ENCODE measurements around the gene MECR.

Gene MECR

DNA sequence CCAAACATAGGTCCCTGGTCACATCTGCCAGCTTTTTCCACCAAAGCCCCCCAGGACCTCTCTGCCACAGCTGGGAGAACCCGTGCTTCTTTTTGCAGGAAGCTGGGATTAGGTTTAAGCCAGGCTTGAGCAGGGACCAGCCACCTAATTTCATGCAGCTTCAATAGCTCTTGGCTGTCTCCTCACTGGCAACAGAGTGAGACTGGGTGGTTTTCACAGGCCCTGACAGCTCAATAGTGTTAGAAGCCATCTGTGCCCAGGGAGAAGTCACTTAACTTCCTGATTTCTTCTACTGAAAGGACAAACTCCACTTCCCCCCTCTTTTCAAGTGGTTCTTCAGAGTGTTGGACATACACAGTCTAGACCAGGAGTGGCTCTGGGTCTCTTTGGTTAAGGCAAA lies 28.7 kb downstream of the MECR start:
- no peak for DNase-seq (ENCODE audit: low spot score)

DNA sequence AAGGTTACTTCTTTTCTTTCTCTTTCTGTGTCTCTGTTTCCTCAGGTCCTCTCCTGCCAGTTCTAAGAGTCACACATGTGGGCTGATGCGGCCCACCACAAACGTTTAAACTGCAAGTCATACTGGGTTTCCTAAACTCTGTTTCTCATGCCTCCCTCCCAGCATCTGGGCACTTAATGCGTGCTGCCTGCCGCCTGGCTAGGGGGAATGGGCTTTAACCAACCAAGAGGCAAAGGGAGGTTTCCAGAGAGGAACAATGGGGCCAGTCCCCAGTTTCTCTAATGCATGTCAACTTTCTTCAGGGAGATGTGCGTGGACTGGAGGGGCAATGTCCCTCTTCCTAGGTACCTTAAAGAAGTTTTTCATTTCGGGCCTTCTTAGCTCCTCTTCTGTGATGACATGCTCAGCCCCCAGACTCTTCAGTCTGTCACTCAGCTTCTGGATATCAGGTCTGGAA lies 29.1 kb downstream of the MECR start:
- DNase-seq (ENCODE audit: low spot score) = no peak

DNA sequence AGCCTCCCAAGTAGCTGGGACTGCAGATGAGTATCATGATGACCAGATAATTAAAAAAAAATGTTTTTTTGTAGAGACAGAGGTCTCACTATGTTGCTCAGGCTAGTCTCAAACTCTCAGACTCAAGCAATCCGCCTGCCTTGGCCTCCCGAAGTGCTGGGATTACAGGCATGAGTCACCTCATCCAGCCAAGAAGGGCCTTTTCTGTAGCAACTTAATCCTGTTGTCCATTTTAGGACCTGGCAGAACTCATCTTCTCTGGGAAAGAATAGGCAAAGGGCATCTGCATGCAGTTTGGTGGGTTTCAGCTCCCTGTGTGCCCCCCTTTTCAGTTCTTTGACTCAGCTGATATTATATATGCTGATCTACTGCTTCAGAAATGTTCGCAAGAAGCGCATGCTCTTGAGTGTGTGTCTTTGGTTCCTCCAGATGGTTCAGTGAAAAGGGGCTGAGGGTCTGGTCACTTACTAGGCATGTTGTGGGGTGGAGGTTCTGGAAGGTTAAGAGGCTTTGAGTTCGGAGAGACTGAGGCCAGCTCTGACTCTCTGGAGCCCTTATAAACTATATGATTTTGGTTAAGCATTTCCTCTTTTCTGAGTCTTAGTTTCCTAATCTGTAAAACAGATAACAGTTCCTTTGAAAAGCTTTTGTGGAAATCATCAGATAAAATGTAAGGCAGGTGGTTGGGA lies 29.7 kb downstream of the MECR start:
- DNase-seq (ENCODE audit: low spot score) = no peak

DNA sequence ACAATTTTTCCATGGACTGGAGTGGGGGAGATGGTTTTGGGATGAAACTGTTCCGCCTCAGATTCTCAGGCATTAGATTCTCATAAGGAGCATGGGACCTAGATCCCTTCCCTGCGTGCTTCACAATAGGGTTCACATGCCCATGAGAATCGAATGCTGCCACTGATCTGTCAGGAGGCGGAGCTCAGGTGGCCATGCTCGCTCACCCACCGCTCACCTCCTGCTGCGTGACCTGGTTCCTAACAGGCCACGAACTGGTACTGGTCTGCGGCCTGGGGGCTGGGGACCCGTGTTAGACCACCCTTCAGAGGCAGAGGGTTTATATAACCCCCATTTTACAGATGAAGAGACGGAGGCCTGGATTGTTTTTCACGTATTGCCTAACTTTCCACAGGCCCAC lies 32.7 kb downstream of the MECR start:
- no peak for DNase-seq (ENCODE audit: low spot score)

DNA sequence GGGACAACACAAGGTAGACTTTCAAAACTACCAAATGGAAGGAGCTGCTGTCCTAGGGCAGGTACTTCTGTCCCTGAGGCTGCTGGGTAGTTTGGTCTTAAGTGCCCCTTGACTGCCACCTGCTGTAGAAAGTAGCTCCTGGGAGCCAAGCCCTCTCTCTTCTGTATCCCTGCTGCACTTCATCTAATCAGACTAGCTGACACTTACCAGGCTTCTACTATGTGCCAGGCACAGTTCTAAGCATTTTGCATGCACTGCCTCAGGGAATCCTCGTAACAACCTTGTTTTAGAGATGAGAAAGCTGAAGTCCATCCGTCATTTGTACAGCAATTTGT lies 33.2 kb downstream of the MECR start:
- DNase-seq (ENCODE audit: low spot score) = no peak

DNA sequence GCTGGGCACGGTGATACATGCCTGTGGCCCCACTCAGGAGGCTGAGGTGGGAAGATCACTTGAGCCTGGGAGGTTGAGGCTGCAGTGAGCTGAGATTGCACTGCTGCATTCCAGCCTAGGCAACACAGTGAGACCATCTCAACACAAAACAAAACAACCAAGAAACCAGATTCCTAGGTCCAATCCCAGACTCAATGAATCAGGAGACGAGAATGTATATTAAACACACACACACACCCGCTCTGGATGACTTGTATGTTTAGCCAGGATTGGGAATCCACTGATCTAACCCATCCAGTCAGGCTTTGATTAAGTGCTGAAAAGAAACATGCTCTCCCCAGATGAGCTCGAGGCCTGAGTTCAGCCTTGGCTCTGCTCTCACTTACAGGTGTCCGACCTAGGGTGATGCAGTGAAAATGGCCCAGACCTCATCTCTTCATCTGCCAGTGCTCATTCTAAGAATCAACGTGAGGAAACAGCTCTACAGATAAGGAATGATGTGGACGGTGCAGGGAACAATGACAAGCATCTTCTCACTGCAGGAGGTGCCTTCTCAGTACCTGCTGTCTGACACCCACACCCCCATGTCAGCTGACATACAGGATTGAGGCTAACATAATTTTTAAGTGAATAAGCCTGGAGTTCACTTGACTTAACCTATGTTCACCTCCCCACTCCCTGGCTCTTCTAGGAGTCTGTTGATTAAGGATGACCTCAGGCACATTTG lies 33.7 kb downstream of the MECR start:
- DNase-seq (ENCODE audit: low spot score) = no peak

DNA sequence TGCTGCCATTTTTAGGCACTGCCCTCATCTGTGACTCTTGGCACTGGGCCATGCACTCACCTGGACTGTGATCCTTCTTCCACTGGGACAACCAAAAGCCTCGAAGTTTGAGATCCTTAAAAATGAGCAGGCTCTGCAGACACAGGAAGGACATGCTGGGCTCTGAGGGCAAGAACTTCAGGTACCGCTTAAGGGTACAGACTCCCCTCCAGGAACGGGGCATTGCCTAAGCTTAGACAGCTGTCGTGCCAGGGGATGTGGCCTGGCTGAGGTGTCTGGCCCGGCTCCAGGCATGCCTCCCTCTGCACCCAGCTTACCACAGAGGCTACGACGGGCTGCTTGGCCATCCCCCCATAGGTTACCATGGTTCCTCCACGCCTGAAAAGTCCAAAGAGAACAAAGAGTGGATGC lies 34.8 kb downstream of the MECR start:
- DNase-seq (ENCODE audit: low spot score) = no peak

DNA sequence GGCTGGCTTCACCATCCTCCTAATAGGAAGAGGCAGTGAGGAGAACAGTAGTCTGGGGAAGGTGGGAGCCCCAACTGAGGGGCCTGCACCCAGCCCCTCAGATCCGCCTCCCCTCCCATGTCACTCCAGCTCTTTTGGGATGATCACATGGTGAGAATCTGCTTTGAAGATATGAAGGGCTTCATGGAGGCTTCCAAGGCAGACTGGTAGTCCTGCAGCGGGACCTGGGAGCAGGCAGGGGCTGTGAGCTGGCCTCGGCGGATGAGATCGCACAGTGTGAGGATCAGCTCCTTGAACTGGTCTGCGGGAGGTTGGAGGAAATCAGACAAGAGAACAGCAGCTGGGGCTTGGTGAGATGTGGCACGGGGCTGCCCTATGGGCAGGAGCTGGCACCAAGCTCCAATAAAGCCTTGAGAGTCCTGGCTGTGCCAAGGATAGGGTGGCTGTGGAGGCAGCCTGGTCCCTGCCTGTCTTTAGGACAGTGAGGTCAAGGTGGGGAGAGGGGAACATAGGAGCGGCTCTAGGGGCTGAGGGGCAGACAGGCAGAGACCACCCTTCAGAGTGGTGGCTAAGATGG lies 36.8 kb downstream of the MECR start:
- DNase-seq (ENCODE audit: low spot score) = no peak

DNA sequence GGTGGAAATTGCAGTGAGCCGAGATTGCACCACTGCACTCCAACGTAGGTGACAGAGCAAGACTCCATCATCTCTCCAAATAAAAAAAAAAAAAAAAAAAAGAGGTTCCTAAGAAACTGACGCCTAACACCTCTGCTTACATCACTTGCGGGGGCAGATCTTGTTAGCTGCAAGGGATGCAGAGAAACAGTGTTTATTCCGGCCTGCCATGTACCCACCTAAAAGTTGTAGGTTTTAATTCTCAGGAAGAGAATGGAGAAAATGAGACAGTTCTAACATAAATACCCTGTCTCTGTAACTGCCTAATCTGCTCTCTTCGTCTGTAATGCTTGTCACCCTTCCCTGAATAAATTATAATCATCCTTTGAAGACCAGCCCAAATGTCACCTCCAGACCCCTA lies 40.0 kb downstream of the MECR start:
- DNase-seq (ENCODE audit: low spot score) = no peak

DNA sequence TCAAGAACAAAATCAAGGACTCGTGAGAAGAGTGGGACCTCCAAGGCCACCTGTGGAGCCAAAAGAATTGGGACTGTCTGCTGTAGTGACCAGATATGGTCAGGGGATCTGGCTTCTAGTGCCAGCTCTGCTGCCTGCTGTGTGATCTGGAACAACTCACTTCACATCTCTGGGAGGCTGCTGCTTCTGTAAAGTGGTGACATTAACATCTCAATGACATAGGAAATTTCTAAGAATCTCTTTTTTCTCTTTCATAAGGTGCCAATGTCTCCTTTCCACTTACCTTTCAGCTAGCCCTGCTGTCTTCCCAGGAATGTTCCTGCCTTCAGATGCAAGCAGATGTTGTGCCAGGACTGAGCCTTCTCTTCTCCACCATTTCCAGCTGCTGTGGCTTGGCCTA lies 44.0 kb downstream of the MECR start:
- DNase-seq (ENCODE audit: low spot score) = no peak

DNA sequence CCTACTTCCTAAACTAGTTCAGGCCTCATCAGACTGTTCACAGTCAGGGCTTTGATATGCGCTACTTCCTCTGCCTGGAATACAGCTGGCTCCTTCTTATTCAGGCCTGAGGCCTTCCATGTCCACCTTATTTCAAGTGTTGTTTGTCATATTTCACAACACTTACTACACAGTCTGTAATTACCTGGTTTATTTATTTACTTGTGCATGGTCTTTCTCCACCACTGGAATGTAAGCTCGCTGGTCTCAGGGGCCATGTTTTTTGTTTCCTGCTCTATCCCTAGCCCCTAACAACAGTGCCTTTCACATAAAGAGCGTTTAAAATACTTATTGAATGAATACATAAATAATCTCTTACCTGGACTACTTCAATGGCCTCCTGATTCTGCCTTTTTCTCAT lies 44.5 kb downstream of the MECR start:
- no peak for DNase-seq (ENCODE audit: low spot score)

DNA sequence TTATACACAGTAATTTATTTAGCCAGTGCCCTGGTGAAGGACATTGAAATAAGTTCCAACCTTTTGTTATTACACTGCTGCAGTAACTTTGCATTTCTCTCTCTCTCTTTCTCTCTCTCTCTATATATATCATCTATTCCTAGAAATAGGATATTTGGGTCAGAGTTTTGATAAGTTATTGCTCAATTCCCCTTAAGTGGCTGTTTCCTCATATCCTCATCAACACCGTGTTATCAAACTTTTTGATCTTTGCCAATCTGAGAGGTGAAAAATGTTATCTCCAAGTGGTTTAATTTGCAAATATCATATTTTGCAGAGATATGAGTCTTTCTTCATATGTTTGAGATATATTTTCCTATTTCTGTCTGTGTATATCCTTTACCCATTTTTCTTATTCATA lies 47.4 kb downstream of the MECR start:
- no peak for DNase-seq (ENCODE audit: low spot score)

DNA sequence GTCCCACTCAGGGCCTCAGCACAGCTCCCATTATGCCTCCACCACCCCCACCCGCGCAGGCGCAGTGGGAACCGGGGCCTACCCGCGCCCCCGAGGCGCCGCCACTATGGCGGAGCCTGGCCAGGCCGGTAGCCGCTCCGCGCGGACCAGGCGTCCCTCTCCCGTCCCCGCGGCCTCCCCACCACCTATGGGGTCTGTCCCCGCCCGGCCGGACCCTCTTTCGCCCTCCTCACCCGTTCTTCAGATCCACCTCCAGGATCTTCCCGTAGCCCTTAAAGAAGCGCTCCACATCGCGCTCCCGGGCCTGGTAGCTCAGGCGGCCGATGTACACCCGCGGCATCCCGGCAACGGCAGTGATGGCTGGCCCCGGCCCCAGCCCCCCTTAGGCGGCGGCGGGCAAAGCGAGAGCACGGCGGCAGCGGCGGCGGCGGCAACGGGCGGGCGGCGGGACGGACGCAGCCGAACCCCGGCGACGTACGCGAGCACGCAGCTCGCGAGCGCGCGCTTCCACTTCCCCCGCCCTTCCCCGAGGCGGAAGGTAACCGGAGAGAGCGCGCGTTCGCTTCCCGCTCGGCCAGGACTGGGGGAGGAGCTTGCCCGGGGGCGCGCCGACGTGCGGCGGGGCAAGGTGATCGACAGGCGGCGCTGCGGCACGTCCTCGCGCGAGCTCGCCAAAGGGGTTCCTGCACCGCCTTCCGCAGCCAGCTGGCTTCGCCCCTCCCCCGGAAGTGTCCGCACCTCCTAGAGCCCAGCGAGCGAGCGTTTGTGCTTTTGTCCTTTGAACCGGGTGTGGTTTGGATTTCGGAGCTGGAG lies 49.1 kb downstream of the MECR start, which contains the start of gene SRSF4:
TSS of gene SRSF4 (minus strand) at position 488 of the 813 bp plus-strand sequence. CDS start at position 340, 148 bp downstream.
- peak; percentile 99 for DNase-seq (ENCODE audit: low spot score)

DNA sequence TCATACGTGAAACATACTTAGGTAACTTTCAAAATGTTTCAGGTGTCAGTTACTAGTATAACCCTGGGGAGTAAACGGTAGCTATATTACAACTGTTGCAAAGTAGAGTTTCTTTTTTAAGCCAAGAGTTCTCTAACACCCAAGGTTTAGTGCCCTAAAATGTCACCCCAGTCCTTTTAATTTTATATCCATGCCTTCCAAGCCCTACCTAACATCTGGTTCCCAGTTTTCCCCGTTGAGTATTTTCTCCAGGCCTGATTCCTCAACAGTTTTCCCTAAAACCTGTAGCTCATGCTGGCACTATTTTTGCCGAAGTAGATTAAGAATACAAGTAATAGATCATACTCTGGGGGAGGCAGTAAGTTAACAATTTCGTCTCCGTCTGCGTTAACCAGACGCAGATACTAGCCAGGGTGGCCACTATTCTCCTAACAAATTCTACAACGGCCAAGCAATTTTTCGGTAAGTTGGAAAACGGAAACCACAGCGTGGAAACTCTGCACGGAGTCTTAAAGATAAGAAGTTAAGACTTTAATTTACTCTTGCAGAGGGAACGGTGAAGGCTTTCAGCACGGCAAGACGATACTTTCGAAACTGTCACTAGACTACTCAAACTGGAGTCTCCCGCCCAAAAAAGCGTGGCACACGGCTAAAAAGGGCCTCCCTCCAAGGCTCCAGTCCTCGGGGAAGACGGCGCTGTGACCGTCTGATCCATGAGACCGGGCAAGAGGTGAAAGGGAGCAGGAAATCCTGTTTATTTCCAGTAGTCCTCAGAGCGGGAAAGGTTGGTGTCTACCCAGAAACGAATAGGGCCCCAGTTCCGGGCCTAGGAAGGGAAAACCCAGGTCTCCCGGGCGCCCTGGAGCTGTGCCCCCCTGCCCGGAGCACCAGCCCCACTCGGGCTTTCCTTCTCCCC lies 50.0 kb downstream of the MECR start:
- DNase-seq (ENCODE audit: low spot score) = no peak

DNA sequence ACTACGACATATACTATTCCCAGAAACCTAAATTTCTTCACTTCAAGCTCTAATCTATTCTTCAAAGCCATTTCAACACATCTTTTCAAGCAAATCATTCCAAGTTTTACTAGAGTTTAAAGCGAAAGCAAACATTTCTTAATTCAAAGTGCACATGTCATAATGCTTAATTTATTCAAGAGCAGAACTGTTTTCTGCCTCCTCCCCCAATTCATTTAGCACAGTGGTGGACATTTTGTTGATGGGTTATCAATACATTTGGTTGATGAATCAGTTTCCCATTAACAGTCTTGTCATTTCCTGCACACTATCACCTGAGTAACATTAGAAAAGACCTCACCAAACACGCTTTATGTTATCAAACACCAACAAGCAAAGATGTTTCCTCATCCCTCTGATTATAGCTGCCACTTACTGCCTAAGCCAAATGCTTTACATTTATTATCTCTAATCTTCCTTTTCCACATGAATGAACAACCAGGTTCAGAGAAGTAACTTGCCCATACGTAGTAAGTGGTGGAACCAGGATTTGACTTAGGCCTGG lies 51.0 kb downstream of the MECR start:
- DNase-seq (ENCODE audit: low spot score) = no peak

DNA sequence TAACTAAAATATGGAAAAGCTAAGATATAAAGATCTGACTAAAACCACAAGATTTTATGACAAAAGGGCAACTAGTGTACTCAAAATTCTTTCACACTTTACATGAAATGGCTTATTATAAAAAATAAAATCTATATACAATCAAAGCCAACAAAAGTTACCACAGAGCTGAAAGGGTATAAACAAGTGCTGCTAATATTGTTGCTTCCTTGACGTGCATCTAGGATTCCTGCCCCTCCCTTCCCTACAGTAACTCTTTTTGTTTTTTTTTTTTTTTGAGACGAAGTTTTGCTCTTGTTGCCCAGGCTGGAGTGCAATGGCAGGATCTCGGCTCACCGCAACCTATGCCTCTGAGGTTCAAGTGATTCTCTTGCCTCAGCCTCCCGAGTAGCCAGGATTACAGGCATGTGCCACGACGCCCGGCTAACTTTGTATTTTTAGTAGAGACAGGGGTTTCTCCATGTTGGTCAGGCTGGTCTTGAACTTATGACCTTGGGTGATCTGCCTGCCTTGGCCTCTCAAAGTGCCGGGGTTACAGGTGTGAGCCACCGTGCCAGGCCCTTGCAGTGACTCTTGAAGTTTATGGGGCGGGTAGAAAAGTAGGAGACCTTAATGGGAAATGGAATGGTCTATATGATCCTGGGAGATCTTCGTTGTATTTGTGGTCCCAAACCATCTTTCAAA lies 53.6 kb downstream of the MECR start:
- DNase-seq (ENCODE audit: low spot score) = no peak

DNA sequence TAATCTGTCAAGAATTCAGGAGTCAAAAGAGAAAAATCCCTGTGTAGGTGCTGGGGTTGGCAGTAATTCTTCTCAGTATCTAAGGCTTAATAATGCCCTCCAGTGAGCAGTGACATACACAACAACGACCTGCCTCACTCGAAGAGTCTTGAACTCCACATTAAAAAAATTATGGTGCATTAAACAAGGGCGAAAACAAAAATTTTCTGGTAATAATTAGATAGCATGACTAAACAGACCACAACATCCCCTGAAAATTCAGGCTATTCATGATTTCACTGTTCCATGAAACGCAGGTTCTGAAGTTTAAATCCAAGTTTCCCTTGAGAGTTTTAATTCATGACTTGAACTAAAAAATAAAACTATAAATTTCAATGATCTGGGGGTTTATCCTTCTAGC lies 54.2 kb downstream of the MECR start:
- DNase-seq (ENCODE audit: low spot score) = no peak

DNA sequence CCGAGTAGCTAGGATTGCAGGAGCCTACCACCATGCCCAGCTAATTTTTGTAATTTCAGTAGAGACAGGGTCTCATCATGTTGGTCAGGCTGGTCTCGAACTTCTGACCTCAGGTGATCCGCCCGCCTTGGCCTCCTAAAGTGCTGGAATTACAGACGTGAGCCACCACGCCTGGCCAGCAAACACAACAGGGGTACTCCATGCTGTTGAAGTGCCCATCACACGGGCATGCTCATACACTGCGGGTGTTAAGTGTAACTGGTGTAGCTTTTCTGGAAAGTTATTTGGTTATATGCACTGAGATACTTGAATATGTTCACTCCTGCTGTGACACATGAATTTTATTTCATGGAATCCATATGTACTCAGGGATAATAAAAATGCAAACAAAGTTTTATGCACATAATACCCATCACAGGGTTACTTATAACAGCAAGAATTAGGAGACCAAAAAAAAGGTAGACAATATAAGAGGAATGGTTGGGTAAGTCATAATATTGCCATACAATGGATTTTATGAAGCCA lies 58.3 kb downstream of the MECR start:
- DNase-seq (ENCODE audit: low spot score) = no peak

DNA sequence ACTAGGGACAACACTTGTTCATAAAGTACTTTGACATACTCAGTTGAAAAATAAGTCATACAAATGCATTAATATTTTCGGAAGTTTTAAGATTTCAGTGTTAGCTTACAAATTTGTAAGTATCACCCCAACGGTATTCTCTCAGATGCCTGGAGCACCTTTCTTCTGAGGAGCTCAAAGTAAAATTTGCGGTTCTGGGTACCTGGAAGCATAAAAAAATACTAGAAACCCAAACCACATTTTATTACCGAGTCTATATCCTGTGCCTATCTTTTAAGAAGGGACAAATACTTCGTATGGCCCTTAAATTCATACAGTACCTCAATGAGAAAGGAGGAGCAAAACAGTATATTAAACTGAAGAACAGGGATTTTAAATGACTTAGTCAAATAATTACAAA lies 59.2 kb downstream of the MECR start:
- no peak for DNase-seq (ENCODE audit: low spot score)

DNA sequence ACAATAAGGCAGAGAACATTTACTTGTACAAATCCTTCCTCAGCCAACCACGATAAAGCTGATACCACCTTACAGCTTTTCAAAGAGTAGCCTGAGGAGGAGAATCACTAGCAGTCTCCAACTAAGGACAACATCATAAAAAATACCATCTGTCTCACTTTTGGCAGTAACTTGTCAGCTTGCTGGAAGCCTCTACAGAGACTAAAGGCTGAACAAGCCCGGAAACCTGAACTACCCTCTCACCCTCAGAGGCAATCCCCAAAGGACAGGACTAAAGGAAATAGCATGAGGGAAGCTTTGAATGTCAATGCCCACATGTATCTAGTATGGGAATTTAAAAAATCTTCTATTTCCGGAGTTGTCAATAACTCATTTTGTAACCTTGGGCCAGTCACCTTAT lies 59.6 kb downstream of the MECR start:
- no peak for DNase-seq (ENCODE audit: low spot score)
